Mucosa of stomach (tissue), 1 donor: ENCODE measurements around the gene ATP9A.

Experiments used
- H3K27me3 ChIP-seq: one replicate; pipeline ENCODE4 v1.7.0; 2013; ENCODE audit warnings: mild to moderate bottlenecking, low read length; ENCODE audit not compliant: control insufficient read depth, insufficient read depth
- H3K36me3 ChIP-seq: one replicate; pipeline ENCODE4 v1.7.0; 2013; ENCODE audit warnings: low read length; ENCODE audit not compliant: control insufficient read depth, insufficient read depth
- H3K4me1 ChIP-seq: one replicate; pipeline ENCODE4 v1.7.0; 2013; ENCODE audit warnings: mild to moderate bottlenecking, low read length; ENCODE audit not compliant: control insufficient read depth, insufficient read depth
- H3K4me3 ChIP-seq: one replicate; pipeline ENCODE4 v1.7.0; 2013; ENCODE audit warnings: low read length
- H3K9ac ChIP-seq: one replicate; pipeline ENCODE4 v1.7.0; 2013; ENCODE audit warnings: mild to moderate bottlenecking, low read length, moderate library complexity
- H3K9me3 ChIP-seq: one replicate; pipeline ENCODE4 v1.7.0; 2013; ENCODE audit warnings: mild to moderate bottlenecking, low read length, moderate library complexity; ENCODE audit not compliant: control insufficient read depth
- donor health status: Pancreatic carcinoma.

ATP9A gene

DNA sequence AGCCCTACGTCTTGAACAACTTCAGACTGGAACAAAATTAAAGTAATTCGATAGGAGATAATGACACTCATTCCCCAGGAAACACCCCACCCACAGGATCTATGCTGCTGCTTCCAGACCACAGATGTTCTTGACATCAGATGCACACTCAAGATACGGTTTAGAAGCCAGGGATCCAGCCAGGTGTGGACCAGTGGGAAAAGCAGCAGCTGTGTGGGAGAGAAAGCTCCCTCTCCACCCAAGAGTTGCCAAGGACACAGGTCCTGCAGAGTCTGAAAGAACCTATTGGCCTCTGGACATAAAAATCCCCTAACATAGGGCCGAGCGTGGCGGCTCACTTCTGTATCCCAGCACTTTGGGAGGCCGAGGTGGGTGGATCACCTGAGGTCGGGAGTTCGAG is 133.9 kb downstream of the ATP9A start:
- H3K9ac ChIP-seq, result no peak overlapping the region
- no peak overlapping the region for H3K4me3 ChIP-seq
- no peaks in the 10 kb centered on the region for H3K27me3 ChIP-seq
- H3K36me3 ChIP-seq, result peaks cover 4% of the 10 kb centered on the region
- peaks cover 19% of the 10 kb centered on the region for H3K4me1 ChIP-seq
- no peaks in the 10 kb centered on the region for H3K9me3 ChIP-seq

DNA sequence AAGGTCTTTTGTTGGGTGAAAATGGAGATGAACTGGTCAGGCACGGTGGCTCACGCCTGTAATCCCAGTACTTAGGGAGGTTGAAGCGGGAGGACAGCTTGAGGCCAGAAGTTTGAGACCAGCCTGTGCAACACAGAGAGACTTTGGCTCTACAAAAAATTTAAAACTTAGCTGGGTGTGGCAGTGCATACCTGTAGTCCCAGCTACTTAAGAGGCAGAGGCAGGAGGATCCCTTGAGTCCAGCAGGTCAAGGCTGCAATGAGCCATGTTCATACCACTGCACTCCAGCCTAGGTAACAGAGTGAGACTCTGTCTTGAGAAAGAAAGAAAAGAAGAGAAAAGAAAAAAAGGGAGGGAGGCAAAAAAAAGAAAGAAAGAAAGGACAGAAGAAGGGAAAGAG is 134.8 kb downstream of the ATP9A start:
- no peaks in the 10 kb centered on the region for H3K27me3 ChIP-seq
- H3K36me3 ChIP-seq, result peaks cover 4% of the 10 kb centered on the region
- H3K9me3 ChIP-seq, result no peaks in the 10 kb centered on the region
- peaks cover 19% of the 10 kb centered on the region for H3K4me1 ChIP-seq
- H3K4me3 ChIP-seq, result no peak overlapping the region
- no peak overlapping the region for H3K9ac ChIP-seq

GRCh38 chr20:51631953-51632352 is 136.2 kb downstream of the ATP9A start:
- Histone ChIP-seq H3K9ac (no peak overlapping the region), H3K4me1 (peaks cover 19% of the 10 kb centered on the region), H3K9me3 (no peaks in the 10 kb centered on the region), H3K4me3 (no peak overlapping the region), H3K36me3 (peaks cover 4% of the 10 kb centered on the region), H3K27me3 (no peaks in the 10 kb centered on the region)

GRCh38 chr20:51631011-51631950 is 136.9 kb downstream of the ATP9A start:
- H3K36me3 ChIP-seq, result peaks cover 4% of the 10 kb centered on the region
- no peaks in the 10 kb centered on the region for H3K9me3 ChIP-seq
- peaks cover 19% of the 10 kb centered on the region for H3K4me1 ChIP-seq
- H3K9ac ChIP-seq, result no peak overlapping the region
- no peaks in the 10 kb centered on the region for H3K27me3 ChIP-seq
- no peak overlapping the region for H3K4me3 ChIP-seq

DNA sequence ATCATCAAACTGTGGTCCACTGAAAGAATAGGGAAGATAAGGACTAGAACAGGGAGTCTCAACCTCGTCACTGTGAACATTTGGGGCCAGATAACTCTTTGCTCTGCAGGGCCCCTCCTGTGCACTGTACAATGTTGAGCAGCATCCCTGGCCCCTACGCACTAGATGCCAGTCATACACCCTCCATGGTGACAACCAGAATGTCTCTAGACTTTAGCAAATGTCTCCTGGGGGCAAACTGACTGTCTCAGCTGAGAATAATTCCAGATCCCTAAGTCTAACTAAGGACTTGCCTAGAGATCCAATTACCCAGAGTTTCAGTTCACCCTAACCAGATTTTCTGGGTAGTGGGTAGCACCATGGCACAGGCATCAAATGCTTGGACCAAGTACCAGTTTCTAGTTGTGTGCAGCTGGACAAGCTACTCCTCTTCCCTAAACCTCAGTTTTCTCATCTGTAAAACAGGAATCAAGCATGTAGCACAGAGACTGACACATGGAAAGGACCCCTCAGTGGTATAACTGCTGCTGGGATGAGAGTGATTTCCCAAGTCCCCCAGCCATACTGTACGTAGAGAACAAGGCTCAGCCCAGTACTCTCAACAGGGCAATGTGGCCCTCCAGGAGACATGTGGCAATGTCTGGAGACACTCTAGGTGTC is 138.7 kb downstream of the ATP9A start:
- H3K9ac ChIP-seq, result no peak overlapping the region

DNA sequence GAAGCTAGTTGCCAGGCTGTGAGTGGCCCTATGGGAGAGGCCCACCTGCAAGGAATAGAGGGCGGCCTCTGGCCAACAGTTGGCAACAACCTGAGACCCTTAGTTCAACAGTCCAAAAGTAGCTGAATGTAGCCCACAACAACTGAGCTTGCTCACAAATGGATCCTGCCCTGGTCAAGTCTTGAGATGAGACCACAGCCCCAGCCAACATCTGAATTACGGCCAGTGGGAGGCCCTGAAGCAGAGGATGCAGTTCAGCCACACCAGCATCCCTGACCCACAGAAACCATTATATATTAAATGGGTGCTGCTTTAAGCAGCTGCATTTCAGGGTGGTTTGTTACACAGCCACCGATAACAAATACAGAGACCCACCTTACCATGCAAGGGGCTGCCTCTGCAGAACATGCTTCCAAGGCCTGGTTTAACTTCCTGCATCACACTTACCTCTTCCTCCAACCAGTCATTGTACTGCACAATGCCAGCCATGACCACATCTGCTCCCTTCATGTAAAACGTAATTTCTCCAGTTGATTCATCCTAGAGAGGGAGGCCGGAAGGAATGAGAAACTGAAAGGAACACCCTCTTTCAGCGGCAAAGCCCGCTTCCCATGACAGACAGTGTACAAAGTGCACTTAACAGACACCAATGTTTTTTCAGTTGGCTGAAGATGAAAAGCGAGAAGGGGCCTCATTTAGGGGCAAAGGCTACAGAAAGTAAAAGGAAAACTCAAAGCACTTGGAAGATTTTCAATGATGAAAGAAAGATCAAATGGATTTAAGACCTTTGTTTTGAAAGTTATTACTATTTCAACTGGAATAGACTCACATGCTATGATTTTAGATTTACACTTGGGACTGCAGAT is 139.4 kb downstream of the ATP9A start:
- peaks cover 19% of the 10 kb centered on the region for H3K4me1 ChIP-seq
- H3K36me3 ChIP-seq, result no peaks in the 10 kb centered on the region
- no peaks in the 10 kb centered on the region for H3K9me3 ChIP-seq
- H3K4me3 ChIP-seq, result no peak overlapping the region
- no peak overlapping the region for H3K9ac ChIP-seq
- no peaks in the 10 kb centered on the region for H3K27me3 ChIP-seq

More for the DNA sequence above, 138.7 kb downstream of the ATP9A start:
- H3K4me1 ChIP-seq, result peaks cover 19% of the 10 kb centered on the region
- no peaks in the 10 kb centered on the region for H3K27me3 ChIP-seq
- H3K36me3 ChIP-seq, result peaks cover 4% of the 10 kb centered on the region
- no peak overlapping the region for H3K4me3 ChIP-seq
- no peaks in the 10 kb centered on the region for H3K9me3 ChIP-seq

- Histone ChIP-seq H3K9ac (no peak overlapping the region), H3K4me3 (no peak overlapping the region), H3K9me3 (no peaks in the 10 kb centered on the region), H3K4me1 (peaks cover 19% of the 10 kb centered on the region), H3K36me3 (no peaks in the 10 kb centered on the region), H3K27me3 (no peaks in the 10 kb centered on the region)
These were observed 140.6 kb downstream of the ATP9A start for GRCh38 chr20:51627586-51627985.

DNA sequence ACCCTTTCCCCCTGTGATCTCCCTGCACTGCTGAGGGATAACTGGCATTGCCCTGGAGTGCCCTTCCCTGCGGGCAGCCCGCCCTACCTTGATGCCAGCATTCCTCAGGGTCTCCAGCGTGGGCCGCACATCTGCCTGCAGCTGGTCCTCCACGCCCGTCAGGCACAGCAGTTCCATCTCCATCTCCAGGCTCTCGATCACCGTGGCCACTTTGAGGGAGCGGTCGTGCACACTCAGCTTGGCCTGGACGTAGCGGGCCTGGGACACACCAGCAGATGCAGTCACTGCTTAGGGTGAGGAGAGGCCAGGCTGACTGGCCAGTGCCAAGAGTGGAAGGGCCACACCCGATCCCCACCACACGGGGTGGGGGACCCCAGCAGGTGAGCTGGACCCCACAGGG is 143.1 kb downstream of the ATP9A start:
- H3K4me1 ChIP-seq, result peaks cover 4% of the 10 kb centered on the region
- H3K36me3 ChIP-seq, result peaks cover 3% of the 10 kb centered on the region
- no peaks in the 10 kb centered on the region for H3K27me3 ChIP-seq
- no peak overlapping the region for H3K4me3 ChIP-seq
- H3K9me3 ChIP-seq, result no peaks in the 10 kb centered on the region
- H3K9ac ChIP-seq, result no peak overlapping the region

DNA sequence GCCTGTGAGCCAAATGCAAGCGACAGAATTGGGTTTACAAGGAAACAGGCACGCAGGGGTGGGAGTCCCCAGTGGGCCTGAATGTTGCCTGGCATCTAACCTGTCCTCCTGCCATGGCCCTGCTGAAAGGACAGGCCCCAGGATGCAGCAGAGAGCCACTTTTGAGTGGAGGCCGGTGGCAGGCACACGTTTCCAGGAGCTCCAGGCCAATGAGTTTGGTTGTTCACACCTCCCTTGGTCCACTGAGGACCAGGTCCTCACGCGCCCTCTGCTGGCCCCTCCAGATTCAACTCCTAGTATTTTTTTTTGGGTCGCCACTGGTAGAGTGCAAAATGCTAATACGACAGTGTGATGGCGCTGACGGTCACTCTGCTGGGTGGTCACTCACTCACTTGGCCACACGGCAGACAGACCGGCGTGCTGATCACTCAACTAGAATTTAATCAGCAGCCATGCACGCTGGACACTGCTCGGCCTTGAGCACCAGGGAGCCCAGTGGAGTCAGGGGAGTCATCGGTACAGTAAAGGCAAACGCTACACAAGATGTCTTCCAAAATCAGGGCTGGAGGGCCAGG is 143.9 kb downstream of the ATP9A start:
- Histone ChIP-seq H3K27me3 (no peaks in the 10 kb centered on the region), H3K4me1 (no peaks in the 10 kb centered on the region), H3K9ac (no peak overlapping the region), H3K36me3 (peaks cover 3% of the 10 kb centered on the region), H3K9me3 (no peaks in the 10 kb centered on the region), H3K4me3 (no peak overlapping the region)

DNA sequence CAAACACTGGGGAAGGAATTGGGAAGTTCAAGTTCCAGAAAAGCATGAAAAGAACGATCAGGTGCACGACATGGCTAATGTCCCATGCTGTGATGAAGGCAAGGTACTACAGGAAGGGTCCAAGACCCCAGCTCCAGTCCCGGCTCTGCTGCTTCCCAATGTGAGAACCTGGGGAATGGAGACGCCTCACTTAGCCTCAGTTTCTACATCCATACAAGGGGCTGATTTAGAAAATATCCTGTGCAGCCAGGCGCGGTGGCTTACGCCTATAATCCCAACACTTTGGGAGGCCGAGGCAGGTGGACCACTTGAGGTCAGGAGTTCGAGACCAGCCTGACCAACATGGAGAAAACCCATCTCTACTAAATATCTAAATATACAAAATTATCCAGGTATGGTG is 144.9 kb downstream of the ATP9A start:
- no peaks in the 10 kb centered on the region for H3K27me3 ChIP-seq
- no peak overlapping the region for H3K4me3 ChIP-seq
- no peak overlapping the region for H3K9ac ChIP-seq
- H3K4me1 ChIP-seq, result no peaks in the 10 kb centered on the region
- H3K9me3 ChIP-seq, result no peaks in the 10 kb centered on the region
- H3K36me3 ChIP-seq, result peaks cover 11% of the 10 kb centered on the region

DNA sequence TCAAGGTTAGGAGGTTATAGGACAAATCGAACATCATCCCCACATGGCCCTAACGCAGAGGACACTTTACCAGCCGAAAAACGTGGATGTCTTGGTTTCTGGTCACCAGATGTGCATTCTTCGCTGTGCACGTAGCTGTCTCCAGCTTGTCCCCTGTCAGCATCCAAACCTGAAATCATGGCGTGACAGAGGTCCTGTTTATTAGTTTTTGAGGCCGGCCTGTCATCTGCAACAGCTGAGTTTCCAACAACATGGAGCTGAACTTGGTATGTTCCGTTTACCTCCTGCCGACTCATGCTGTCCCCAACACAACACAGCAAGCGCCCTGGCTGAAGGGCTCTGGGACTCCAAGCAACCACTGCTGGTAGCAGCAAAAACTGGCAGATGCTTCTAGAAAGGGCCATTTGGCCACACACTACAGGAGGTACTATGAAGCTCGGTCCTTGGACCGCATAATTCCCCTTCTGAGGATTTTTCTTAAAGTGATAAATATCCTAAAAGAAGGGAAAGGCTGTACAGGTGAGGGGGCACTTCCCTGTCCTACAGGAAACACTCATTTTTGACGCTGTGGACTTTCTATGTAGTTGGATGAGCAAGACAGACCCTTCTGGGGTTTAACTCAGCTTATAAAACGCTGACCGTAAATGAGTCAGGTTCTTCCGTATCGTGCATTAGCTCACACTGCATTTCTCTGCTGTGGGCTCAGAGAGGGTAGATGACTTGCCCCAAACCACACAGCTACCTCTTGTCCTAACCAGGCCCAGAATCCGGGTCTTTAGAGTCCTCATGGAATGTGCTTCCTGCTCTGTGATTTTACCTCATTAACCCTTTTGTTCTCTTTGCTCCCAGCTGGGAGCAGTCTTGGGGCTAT is 146.0 kb downstream of the ATP9A start:
- Histone ChIP-seq H3K9me3 (no peaks in the 10 kb centered on the region), H3K4me1 (no peaks in the 10 kb centered on the region), H3K4me3 (no peak overlapping the region), H3K27me3 (no peaks in the 10 kb centered on the region), H3K36me3 (peaks cover 17% of the 10 kb centered on the region), H3K9ac (no peak overlapping the region)
